ENCODE results near the gene GSDME. TPM values are rescaled to one million over a fixed set of nuclear protein-coding genes. Genes with fewer than 3 reads are reported as not detected.

Gene GSDME
- total RNA-seq, 1 donor: 70.8 TPM

GRCh38 chr7:24670782-24671181, 86.5 kb downstream of the GSDME start:
- TF ChIP-seq, protein P1, sequence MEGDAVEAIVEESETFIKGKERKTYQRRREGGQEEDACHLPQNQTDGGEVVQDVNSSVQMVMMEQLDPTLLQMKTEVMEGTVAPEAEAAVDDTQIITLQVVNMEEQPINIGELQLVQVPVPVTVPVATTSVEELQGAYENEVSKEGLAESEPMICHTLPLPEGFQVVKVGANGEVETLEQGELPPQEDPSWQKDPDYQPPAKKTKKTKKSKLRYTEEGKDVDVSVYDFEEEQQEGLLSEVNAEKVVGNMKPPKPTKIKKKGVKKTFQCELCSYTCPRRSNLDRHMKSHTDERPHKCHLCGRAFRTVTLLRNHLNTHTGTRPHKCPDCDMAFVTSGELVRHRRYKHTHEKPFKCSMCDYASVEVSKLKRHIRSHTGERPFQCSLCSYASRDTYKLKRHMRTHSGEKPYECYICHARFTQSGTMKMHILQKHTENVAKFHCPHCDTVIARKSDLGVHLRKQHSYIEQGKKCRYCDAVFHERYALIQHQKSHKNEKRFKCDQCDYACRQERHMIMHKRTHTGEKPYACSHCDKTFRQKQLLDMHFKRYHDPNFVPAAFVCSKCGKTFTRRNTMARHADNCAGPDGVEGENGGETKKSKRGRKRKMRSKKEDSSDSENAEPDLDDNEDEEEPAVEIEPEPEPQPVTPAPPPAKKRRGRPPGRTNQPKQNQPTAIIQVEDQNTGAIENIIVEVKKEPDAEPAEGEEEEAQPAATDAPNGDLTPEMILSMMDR (IDR thresholded peaks at IDR 0.05; ENCODE audit: insufficient read depth, low read depth, low read length): no peak
- H3K4me3 ChIP-seq (ENCODE audit: low read depth, low read length): no peak overlapping the region
- DNase-seq (ENCODE audit: low read depth): no peak

GRCh38 chr7:24669971-24670591, 87.2 kb downstream of the GSDME start:
- H3K4me3 ChIP-seq (ENCODE audit: low read depth, low read length): no peak overlapping the region
- no peak for DNase-seq (ENCODE audit: low read depth)
- TF ChIP-seq, protein P1 (IDR thresholded peaks at IDR 0.05; ENCODE audit: insufficient read depth, low read depth, low read length): no peak

DNA sequence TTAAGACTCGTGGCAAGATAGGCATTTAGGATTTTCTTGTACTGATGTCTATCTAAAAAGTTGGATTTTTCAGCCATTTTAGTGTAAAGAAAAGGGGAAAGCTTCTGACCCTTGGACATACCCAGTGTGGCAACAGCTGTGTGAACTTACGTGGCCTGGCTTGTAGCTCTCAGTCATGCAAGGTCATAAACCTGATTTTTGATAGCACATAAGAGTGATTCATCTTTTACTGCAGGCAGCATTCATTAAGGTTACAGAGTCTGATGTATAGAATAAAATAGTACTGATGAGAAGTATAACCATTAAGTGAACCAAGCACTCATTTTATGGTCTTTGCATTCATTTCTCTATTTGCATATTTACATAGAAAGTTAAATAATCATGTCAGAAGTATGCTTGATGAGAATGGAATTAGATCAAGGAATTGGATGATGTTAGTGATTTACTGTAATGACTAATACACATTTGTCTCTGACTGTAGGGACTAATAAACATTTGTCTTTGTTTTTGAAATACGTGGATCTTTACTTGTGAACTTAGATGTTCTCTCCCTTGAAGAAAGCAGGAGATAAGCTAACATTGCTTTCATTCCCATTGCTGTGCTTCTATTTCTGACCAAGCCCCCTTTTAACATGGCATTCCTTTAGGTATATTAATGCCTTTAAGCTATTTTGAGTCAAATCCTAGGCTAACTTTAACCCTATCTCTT, 88.2 kb downstream of the GSDME start:
- DNase-seq (ENCODE audit: low read depth): peak; percentile 48
- TF ChIP-seq, protein P1 (IDR thresholded peaks at IDR 0.05; ENCODE audit: insufficient read depth, low read depth, low read length): no peak
- no peak overlapping the region for H3K4me3 ChIP-seq (ENCODE audit: low read depth, low read length)

DNA sequence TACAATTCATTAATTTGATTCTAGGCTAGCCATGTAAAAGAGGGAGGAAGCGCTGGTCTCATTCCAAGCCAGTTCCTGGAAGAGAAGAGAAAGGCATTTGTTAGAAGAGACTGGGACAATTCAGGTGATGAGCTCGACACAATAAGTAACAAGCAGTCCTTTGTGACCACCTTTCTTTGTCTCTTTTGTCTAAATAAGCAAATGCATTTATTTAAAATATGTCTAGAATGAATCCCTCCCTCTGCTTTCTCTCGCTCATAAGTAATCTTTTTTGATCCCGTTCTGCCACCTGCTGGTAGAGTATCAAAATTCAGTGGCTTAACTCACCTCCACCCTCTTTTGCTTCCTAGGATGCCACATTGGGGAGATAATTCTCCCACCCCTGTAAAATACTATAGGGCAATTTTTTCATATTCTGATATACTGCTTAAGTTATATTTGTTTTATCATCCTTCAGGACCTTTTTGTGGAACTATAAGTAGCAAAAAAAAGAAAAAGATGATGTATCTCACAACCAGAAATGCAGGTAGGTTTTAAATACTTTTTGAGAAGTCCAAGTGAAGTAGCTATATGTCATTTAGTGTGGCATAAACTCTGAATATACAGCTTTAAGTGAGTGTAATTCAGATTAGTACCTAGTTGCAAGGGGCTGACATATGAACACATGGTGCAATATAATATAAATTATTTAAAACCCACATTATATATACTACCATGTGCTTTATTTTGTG, 91.5 kb downstream of the GSDME start:
- H3K4me3 ChIP-seq (ENCODE audit: low read depth, low read length): no peak overlapping the region
- TF ChIP-seq, protein P1 (IDR thresholded peaks at IDR 0.05; ENCODE audit: insufficient read depth, low read depth, low read length): peak; percentile 71
- peak; percentile 63 for DNase-seq (ENCODE audit: low read depth)

GRCh38 chr7:24660546-24660945, 96.7 kb downstream of the GSDME start:
- DNase-seq (ENCODE audit: low read depth): peak; percentile 77
- TF ChIP-seq, protein P1 (IDR thresholded peaks at IDR 0.05; ENCODE audit: insufficient read depth, low read depth, low read length): no peak
- H3K4me3 ChIP-seq (ENCODE audit: low read depth, low read length): no peak overlapping the region

GRCh38 chr7:24659505-24659904, 97.8 kb downstream of the GSDME start:
- TF ChIP-seq, protein P1 (IDR thresholded peaks at IDR 0.05; ENCODE audit: insufficient read depth, low read depth, low read length): no peak
- no peak for DNase-seq (ENCODE audit: low read depth)
- no peak overlapping the region for H3K4me3 ChIP-seq (ENCODE audit: low read depth, low read length)

Data from fibroblast of villous mesenchyme (primary cell).